Stimulated activated CD8-positive, alpha-beta memory T cell treated with anti-CD3 and anti-CD28 coated beads, Interleukin-4, amount 100 ng/mL, for 24 hours (primary cell): ENCODE results near the gene ANKMY1.

Experiments used
- DNase-seq: peaks from one replicate; pipeline ENCODE4 v3.0.0-alpha.2; 2020; ENCODE audit warnings: low read depth

Gene ANKMY1

DNA sequence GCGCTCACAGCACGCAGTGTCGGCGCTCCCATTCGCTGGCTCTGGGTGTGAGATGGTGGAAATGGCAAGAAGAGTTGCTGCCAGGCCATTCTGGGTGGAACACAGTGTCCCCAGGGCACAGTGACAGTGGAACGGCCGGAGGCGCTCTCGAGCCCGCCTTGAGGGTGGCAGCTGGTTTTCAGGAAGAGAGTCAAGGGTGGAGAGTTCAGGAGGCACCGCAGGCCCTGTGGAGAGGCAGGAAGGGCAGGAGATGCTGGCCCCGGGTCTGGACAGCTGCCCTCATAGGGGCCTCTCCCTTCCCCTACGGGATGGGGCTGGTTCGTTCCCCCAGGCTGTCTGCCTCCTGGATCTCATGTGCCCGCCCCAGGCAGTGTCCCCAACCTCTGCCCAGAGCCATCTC lies 109.9 kb downstream of the ANKMY1 start:
- no peak for DNase-seq

DNA sequence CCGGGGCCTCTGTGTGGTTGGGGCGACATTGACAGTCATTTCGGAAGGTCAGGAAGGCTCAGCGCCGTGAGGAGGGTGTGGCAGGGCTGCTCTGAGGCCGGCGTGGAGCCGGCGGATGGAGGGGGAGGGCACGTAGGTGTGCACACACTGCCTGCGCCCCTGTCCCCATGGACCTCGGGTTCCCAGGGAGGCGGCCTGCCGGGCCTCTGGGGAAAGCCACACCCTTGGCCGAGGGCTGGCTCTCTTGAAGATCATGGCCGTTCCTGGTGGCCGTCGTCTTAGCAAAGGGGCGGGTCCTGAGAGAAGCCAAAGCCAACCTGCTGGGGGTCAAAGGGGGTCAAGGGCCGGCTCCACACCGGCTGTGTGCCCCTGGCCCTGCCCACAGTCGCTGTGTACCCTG lies 110.5 kb downstream of the ANKMY1 start:
- DNase-seq: no peak

GRCh38 chr2:240446664-240447175 lies 111.1 kb downstream of the ANKMY1 start:
- no peak for DNase-seq

DNA sequence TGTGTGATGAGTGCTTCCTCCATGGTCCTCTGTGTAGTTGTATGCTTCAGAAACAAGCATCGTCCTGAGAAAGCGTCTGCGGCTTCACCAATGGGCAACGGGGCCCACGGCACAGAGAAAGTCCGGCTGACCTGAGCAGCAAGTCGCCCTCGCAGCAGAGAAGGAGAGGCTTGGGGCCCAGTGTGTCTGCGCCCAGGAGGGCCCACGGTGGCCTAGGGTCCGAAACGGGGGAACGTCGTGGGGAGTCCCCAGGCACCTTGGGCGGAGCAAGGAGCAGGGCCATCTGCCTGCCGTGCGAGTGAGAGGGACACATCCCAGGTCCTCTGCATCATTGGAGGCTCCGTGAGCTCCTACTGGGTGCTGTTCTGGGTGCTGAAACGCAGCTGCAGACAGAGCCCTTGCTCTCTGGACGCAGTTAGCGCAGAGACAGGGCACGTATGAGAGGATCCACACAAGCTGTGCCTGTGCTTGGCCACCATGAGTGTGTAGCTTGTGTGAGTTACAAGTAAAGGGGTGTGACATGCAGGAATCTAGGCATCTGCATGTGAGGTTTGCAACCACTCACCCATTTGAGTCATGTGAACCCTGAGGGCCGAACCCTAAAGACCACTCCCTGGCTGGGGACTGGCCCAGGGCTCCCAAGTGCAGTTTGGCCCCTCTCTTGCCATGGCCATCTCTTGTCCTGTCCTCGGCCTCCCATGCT lies 111.7 kb downstream of the ANKMY1 start:
- no peak for DNase-seq

GRCh38 chr2:240444464-240444863 lies 113.3 kb downstream of the ANKMY1 start:
- no peak for DNase-seq

DNA sequence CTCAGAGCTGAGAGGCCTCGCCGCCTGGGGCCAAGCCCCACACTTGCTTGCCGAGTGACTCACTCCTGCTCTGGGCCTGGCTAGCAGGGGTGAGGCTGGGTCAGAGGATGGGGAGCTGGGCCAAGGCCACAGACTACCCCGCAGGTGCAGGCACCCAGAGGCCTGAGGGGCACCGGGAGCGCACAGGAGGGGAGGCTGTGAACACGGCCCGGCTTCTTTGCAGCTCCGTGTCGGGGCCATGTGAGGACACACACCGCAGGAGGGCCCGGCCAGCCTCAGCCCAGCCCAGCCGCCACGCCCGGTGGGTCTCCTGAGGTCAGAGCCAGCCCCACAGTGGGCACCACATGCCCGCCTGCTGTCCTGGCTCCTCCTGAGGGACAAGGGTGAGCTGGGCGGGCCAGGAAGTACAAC lies 113.9 kb downstream of the ANKMY1 start:
- DNase-seq: no peak

DNA sequence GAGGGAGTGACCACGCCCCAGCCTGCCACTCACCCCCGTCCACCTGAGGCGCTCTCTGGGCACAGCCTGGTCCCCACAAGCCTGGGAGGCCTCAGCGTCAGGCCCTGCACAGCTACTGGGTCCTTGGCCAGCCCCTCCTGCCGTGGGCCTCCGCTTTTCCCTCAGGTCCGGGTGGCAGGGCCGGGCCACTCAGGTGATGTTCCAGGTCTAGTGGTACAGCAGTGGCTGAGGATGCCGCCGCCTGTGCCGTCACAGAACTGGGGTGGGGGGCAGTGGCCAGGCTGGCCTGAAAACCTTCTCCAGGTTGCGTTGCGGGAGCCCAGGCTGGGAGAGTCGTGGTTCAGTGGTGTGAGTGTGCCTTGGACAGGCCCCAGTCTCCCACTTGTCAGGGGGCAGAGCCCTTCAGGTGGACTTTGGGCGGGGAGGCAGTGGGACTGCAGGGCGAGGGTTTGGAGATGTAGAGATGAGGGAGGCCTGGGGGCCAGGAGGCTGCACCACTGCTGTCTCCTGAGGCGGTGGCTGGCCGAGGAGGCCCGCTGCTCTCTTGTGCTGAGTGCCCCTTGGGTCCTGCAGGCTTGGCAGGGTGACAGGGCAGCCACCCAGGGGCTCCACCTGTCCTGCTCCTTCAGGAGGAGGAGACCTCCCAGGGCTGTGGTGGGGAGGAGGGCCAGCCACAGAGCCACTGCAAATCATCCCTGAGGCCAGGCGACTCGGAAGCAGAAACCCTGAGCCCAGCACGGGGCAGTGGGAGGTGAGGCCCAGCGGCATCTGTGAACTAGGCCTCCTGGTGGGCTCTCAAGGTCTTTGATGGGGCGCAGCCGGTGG lies 114.7 kb downstream of the ANKMY1 start:
- no peak for DNase-seq

DNA sequence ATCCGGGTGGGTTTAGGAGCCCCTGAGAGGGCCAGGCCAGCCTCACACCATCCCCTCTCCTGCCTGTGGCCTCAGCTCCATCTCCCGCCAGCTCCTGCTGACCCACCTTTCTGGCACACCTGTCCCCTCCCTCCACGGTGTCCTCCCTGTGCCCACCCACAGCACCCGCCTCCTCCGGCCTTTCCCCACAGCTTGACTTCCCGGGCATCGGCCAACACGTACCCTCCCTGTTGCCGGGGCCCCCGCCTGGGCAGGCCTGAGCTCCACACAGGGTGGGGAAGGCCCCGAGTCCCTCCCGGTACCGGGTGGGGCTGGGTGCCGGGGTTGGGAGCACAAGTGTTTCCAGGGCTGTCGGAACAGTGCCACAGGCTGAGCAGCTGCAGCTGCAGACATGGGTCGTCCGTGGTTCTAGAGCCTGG lies 115.8 kb downstream of the ANKMY1 start:
- no peak for DNase-seq

GRCh38 chr2:240441326-240441992 lies 116.3 kb downstream of the ANKMY1 start:
- no peak for DNase-seq

DNA sequence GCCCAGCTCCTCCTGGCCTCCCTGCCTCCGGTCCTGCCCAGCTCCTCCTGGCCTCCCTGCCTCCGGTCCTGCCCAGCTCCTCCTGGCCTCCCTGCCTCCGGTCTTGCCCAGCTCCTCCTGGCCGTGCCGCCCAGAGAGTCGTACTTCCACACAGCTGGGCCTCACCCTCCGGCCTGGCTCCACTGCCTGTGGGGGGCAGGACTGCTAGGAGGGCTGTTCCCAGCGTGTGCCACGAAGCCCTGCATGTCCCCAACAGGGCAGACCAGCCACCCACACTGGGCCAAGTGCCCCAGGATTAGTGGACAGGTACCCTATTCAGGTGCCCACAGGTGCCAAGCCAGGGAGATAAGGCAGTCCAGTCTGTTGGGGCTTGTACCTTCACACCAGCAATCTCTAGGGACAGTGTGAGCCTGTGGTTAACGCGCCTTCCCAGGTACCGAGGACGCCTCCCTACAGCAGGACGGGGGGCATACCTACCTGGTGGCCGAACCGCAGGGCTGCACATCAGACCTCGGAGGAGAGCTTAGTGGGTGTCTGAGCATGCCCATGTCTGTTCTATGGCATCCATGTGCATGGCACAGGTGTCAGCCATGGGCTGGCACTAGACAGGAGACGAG lies 117.0 kb downstream of the ANKMY1 start:
- DNase-seq: no peak

GRCh38 chr2:240440251-240440650 lies 117.5 kb downstream of the ANKMY1 start:
- DNase-seq: no peak

DNA sequence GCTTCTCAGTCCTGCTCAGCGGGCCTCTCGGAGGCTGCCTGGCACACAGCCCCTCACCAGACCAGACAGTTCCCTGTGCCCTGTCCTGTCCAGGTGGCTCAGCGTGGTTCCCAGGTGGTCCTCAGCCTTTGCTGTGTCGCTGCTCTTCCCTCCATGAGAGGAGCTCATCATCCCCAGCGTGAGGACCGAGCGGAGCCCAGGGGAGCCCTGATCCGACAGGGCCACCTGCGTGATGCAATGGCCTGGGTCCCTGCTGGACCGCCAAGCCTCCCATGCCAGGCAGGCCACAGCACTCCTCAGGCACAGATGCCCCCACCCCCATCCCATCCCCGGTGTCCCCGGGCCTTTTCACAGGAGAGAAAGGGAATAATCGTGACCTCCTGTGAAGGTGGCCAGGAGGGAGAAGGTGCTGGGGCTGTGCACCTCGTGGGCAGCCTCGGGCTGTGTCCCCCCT lies 118.1 kb downstream of the ANKMY1 start:
- DNase-seq: no peak

DNA sequence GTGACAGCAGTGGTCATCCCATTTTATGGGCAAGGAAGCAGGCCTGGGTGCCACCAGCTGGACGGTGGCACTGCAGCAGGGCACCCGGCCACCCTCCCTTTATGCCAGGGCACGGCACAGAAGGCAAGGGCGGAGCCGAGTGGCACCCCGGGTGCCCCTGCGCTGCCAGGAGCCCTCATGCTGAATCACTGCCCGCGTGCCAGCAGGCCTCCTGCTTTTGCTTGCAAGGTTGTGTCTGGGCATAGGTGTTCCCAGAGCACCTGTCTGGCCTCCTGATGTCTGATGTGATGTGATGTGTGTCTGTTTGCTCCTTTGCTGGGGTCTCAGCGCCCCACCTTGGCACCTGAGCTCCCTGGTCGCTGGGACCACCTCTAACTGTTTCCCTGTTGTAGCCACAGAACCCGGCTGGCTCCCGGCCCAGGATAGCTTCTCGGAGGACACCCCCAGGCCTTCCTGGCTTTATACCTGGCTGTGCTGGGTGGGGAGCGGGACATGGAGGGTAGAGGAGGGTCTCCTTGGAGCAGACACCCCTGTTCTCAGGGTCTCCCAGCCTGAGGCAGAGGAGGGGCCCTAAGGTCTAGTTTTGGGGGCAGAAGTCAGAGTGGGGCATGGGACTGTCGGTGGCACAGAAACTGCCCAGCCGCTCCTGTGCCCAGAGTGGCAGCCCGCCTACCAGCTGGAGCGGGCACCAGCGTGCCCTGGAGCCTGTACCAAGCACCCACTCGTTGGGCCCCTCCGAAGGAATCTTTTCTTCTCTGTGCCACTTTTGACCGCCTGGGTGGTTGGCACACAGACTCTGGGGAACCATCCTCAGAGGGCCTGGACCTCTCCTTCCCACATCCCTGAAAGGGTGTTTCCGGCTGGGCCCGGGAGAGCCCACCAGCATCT lies 118.7 kb downstream of the ANKMY1 start:
- no peak for DNase-seq

DNA sequence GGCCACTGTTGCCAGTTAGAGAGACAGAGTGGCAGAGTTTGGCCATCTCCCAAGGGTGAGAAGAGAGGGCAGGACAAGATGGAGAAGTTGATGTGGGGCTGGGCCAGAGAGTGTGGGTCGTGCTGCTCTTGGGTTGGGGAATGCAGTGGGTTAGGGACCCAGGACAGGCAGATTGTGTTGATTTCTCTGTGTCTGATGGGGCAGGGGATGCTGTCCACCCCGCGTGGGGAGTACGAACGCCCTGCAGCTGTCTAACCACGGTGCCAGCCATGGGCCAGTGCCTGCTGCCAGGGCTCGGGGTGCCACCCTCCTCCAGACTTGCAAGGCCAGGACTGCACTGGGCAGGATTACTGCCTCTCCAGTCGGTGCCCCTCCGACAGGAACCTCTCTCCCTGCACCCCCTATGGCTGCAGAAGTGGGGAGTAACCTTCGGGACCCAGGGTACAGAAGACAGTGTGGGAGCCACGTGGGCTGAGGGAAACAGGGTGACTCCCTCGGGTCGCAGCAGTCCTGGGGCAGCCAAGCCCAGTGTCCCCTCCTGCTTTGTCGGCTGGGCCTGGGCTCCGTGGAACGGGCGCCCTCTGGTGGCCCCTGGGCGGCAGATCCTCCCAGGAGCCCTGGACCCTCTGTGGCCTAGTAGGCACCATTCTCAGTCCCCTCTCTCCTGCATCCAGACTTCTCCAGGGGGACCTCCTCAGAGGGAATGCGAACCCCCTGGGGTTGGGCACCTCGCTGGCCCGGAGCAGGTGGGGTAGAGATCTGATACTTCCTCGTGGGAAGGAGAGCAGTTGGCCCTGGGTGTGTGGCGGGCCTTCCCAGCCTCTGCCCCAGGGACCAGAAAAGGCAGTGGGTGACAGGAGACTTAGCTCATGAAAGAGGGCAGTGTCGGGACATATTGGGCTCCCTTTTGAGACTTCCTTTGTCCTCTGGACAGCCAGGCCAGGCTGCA lies 119.7 kb downstream of the ANKMY1 start:
- peak; percentile 52 for DNase-seq

DNA sequence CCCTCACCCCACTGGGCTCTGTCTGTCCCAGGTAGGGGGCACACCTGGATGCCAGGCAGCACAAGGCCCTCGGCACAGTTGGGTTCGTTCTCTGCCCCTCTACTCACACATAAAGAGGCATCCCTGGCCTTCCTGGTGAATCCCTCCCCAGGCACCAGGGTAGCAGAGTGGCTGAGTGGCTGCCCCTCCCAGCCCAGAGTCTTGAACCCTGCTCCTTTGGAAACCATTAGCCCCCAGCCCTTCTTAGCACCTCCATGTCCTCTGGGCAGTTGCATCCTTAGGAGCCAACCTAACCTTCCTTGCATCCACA lies 120.3 kb downstream of the ANKMY1 start:
- no peak for DNase-seq

DNA sequence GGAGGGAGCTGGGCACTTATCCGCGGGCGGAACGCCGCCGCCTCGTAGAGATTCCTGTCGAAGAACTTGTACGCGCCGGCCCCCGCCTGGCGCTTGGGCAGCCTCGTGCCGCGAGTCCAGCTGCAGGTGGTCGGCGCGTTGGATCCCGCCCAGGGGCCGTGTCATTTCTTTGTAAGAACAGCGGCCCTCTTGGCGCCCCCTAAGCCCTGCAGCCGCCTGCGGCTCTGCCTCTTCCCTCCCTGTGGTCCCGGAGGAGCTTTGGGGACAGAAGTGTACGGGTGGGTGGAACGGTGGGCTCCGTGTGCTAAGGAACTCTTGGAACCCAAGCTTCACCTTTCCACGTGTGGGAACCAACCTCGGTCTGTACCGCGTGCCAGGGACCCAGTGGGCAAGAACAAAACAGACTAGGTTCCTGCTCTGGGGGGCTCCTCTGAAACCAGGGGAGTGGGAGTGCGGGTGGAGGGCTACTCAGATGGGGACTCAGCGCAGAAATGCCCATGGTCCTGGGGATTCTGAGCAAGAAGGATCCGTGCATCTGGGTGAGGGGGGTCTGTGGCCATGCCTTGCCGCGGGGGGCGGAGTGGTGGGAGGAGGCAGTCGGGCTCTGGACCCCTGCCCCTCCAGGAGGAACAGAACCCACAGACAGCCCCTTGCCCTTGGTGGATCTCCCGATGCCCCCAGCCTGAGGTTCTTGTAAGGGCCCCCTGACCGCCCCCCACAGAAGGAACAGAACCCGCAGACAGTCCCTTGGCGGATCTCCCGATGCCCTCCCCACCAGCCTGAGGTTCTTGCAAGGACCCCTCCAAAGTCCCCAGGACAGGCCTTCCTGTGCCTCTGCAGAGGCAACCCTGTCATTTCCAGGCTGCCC lies 120.9 kb downstream of the ANKMY1 start:
- no peak for DNase-seq

GRCh38 chr2:240435948-240436682 lies 121.7 kb downstream of the ANKMY1 start:
- DNase-seq: no peak

DNA sequence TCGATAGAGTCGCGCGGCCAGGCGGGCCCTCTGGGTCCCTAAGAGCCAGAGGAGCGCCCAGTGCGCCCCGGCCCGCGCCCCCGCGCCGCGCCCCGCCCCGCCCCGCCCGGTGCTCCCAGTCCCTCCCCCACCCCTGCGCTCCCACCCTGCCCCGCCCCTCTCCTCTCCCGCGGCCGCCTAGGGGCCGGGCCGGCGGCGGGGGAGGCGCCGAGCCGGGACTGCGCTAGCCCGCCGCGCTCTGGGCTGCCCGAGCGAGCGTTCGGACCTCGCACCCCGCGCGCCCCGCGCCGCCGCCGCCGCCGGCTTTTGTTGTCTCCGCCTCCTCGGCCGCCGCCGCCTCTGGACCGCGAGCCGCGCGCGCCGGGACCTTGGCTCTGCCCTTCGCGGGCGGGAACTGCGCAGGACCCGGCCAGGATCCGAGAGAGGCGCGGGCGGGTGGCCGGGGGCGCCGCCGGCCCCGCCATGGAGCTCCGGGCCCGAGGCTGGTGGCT lies 122.3 kb downstream of the ANKMY1 start, which contains the start of gene GPC1:
TSS of gene GPC1 (plus strand) at position 207 of the 491 bp plus-strand sequence. CDS start at position 463, 256 bp downstream.
- DNase-seq: peak; percentile 21
